A673 (cell line): Measurements from ENCODE around the gene PERM1. TPM values are rescaled to one million over a fixed set of nuclear protein-coding genes. Genes with fewer than 3 reads are reported as not detected.
"Not testable (repeated sequence)": the region's sequence is repeated elsewhere in the genome, so short reads cannot be mapped to it uniquely, and the experiment has no call there.

Source experiments
- BruUV-seq: library from RNA; stranded (reverse); fragments of 400-500 nt; replicated peaks from 2 replicates; lab custom pipeline; 2021; lab: Mats Ljungman, UMichigan
- CTCF ChIA-PET: fragments of 300-600 bp; sonication (Branson Sonifier 250); formaldehyde crosslinking; loops from one replicate; lab custom pipeline; 2022; ENCODE audit warnings: antibody characterized with exemption; lab: Charles Lee
- POLR2A ChIA-PET: fragments of 300-600 bp; sonication (Branson Sonifier 250); formaldehyde crosslinking; loops from one replicate; lab custom pipeline; 2022; ENCODE audit warnings: antibody characterized with exemption; ENCODE audit not compliant: low non-redundant PET; lab: Charles Lee
- DNase-seq: peaks from one replicate; pipeline ENCODE4 v3.0.0-alpha.2; 2015; ENCODE audit warnings: low spot score
- H3K27ac ChIP-seq: fragments of 200-600 bp; sonication (generic); 2 replicates; pipeline ENCODE4 v1.5.1; 2016; ENCODE audit warnings: mixed run types, low read depth, mild to moderate bottlenecking, mixed read lengths, antibody characterized with exemption, low read length; ENCODE audit not compliant: poor library complexity, severe bottlenecking
- H3K27me3 ChIP-seq: fragments of 200-600 bp; sonication (generic); replicated peaks from 2 replicates; pipeline ENCODE4 v1.6.1; 2017; ENCODE audit warnings: mixed run types, low read depth, mild to moderate bottlenecking, mixed read lengths, antibody characterized with exemption, low read length; ENCODE audit not compliant: insufficient read depth, poor library complexity
- H3K36me3 ChIP-seq: fragments of 200-600 bp; sonication (generic); 2 replicates; pipeline ENCODE4 v1.6.1; 2016; ENCODE audit warnings: mixed run types, mild to moderate bottlenecking, mixed read lengths, antibody characterized with exemption, low read length; ENCODE audit not compliant: insufficient read depth, poor library complexity, severe bottlenecking
- H3K4me1 ChIP-seq: fragments of 200-600 bp; sonication (generic); 2 replicates; pipeline ENCODE4 v1.6.1; 2017; ENCODE audit warnings: mixed run types, mild to moderate bottlenecking, mixed read lengths, antibody characterized with exemption, low read length; ENCODE audit not compliant: insufficient read depth, poor library complexity, severe bottlenecking
- H3K4me3 ChIP-seq: fragments of 200-600 bp; sonication (generic); 2 replicates; pipeline ENCODE4 v1.5.1; 2016; ENCODE audit warnings: low read depth, mixed run types, mild to moderate bottlenecking, mixed read lengths, low read length; ENCODE audit not compliant: poor library complexity, severe bottlenecking
- H3K9me3 ChIP-seq: fragments of 200-600 bp; sonication (generic); 2 replicates; pipeline ENCODE4 v1.6.1; 2016; ENCODE audit warnings: mixed run types, low read depth, mild to moderate bottlenecking, mixed read lengths, antibody characterized with exemption, low read length; ENCODE audit not compliant: poor library complexity, severe bottlenecking
- EZH2 ChIP-seq: fragments of 200-600 bp; sonication (generic); IDR thresholded peaks from 2 replicates; pipeline ENCODE4 v1.6.1; 2017; ENCODE audit warnings: borderline replicate concordance, low read depth, mild to moderate bottlenecking, mixed read lengths, antibody characterized with exemption, low read length; ENCODE audit not compliant: poor library complexity, severe bottlenecking
- intact Hi-C: fragments of 100-400 bp; cut with micrococcal nuclease; formaldehyde crosslinking; loops from one replicate; pipeline ENCODE4 v1.10.0; 2022; ENCODE audit not compliant: unreplicated experiment
- total RNA-seq: library from RNA; stranded (reverse); gene quantifications from 2 replicates; pipeline ENCODE4 v1.2.3, GENCODE V29; 2021
- TF ChIP-seq, protein P1 (sequence below): fragments of 300-800, 200-600 bp; sonication (generic); conservative IDR thresholded peaks from 2 replicates; pipeline ENCODE4 v1.5.1; 2017; ENCODE audit warnings: low read depth, mild to moderate bottlenecking, antibody characterized with exemption, low read length, moderate library complexity, mixed read lengths

Gene PERM1
- total RNA-seq, 1 experiment from 2014 or later = not detected

DNA sequence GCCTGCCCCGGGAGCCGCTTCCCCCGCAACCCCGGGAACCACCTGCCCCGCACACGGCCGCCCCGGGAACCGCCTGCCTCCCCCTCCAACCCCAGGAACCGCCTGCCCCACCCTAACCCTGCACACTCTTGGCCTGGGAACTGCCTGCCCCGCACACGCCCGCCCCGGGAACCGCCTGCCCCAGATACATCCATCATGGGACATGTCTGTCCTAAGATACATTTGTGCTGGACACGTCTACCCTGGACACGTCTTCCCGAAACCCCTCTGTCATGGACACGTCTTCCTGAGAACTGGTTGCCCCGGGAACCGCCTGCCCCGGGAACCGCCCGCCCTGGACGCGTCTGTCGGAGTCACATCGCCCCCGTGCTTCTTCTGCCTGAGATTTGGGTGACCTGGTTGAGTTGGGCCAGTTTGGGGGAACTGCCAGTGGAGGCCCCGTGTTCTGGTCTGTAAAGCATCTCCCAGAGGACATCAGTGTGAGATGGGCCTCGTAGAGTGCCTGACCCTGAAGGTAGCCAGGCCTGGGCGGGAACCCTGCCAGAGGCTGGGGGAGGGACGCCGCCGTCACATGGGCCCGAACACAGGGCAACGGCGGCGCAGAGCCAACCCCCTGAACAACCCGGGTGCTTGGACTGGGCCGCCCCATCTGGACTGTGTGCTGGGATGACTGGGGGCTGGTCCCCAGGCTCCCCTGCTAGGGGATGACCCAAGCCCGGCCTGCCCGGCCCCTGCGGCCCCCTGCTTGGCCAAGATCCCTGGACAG is 3.6 kb downstream of the PERM1 start:
- TF ChIP-seq, protein P1, sequence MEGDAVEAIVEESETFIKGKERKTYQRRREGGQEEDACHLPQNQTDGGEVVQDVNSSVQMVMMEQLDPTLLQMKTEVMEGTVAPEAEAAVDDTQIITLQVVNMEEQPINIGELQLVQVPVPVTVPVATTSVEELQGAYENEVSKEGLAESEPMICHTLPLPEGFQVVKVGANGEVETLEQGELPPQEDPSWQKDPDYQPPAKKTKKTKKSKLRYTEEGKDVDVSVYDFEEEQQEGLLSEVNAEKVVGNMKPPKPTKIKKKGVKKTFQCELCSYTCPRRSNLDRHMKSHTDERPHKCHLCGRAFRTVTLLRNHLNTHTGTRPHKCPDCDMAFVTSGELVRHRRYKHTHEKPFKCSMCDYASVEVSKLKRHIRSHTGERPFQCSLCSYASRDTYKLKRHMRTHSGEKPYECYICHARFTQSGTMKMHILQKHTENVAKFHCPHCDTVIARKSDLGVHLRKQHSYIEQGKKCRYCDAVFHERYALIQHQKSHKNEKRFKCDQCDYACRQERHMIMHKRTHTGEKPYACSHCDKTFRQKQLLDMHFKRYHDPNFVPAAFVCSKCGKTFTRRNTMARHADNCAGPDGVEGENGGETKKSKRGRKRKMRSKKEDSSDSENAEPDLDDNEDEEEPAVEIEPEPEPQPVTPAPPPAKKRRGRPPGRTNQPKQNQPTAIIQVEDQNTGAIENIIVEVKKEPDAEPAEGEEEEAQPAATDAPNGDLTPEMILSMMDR = no peak
- no peak for TF ChIP-seq EZH2
- H3K4me3 ChIP-seq = no peak overlapping the region
- H3K9me3 ChIP-seq = no peaks in the 10 kb centered on the region
- H3K36me3 ChIP-seq = no peaks in the 10 kb centered on the region
- POLR2A ChIA-PET = no interaction called here
- BruUV-seq = no TSS peak
- H3K4me1 ChIP-seq = peaks cover 8% of the 10 kb centered on the region
- intact Hi-C loops = loop anchor here (5.0 kb wide), 1 partner anchor 111 kb away; no protein-coding TSS in a partner anchor
- no peaks in the 10 kb centered on the region for H3K27me3 ChIP-seq
- DNase-seq = no peak
- CTCF ChIA-PET = no interaction called here
- H3K27ac ChIP-seq = no peak overlapping the region

GRCh38 chr1:976791-977190 is 5.1 kb downstream of the PERM1 start:
- H3K27ac ChIP-seq, H3K36me3 ChIP-seq, POLR2A ChIA-PET, H3K9me3 ChIP-seq, H3K4me1 ChIP-seq, BruUV-seq, H3K4me3 ChIP-seq, DNase-seq, H3K27me3 ChIP-seq: not testable (repeated sequence)
- CTCF ChIA-PET = interaction anchor here (0.5 to 1.0 kb wide), 2 partner anchors 72 to 265 kb away, joined by 4 read pairs; no protein-coding TSS in a partner anchor
- intact Hi-C loops = loop anchor here (5.0 kb wide), 1 partner anchor 109 kb away; no protein-coding TSS in a partner anchor

DNA sequence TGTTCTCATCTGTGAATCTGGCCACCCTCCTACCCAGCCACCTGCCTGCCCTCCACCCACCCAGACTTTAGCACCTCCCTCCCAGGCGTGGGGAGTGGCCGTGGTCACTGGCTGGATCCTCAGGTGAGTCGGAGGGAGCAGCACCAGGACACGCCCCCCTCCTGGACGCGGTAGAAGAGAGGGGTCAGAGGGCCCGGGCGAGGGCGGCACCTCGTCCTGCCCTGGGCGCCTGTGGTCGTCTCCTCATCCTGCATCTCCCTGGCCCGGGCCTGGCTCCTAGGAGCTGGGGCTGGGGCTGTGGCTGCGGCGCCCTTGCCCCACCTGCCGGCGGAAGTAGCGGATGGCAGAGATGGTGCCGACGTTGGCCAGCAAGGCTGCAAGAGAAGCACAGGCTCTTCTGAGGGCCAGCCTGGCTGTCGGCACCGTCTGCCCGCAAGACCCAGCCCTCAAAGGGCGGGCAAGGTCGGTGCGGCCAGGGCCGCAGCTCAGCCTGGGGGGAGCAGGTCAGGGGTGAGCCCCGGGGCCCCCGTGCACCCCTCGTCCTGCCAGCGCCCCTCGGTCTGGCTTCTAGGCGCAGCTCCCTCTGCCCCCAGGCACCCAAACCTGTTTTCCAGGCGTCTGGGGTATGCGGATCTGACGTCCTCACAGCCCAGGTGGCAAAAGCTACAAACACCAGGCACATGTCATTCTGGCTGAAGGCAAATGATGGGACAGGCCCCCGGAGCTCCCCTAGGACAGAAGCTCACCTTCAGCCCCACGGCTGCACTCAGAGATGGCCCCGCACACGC is 5.8 kb downstream of the PERM1 start:
- no peaks in the 10 kb centered on the region for H3K9me3 ChIP-seq
- H3K4me3 ChIP-seq = peak overlapping the region; percentile 48
- H3K4me1 ChIP-seq = peaks cover 8% of the 10 kb centered on the region
- intact Hi-C loops = loop anchor here (5.0 kb wide), 1 partner anchor 109 kb away; no protein-coding TSS in a partner anchor
- H3K36me3 ChIP-seq = no peaks in the 10 kb centered on the region
- ChIA-PET CTCF (interaction anchor here (0.5 to 1.0 kb wide), 2 partner anchors 71 to 266 kb away, joined by 4 read pairs; no protein-coding TSS in a partner anchor), POLR2A (no interaction called here)
- H3K27ac ChIP-seq = peak overlapping the region; percentile 62
- DNase-seq = peak; percentile 90
- peaks cover 13% of the 10 kb centered on the region for H3K27me3 ChIP-seq
- TF ChIP-seq, protein P1 = peak; percentile 77
- no peak for TF ChIP-seq EZH2
- no TSS peak for BruUV-seq
